Suprapubic skin (tissue), 4 donors: Measurements from ENCODE around the gene ATP13A3. TPM values are rescaled to one million over a fixed set of nuclear protein-coding genes. Genes with fewer than 3 reads are reported as not detected.

Experiments
- DNase-seq, 2 donors: peaks; one replicate each; pipeline ENCODE4 v3.0.0-alpha.2; 2019; ENCODE audit warnings: low spot score in 2 of 2
- H3K27ac ChIP-seq: fragments of 200-600 bp; sonication (generic); one replicate; pipeline ENCODE4 v1.5.1; 2019
- H3K27me3 ChIP-seq: fragments of 200-600 bp; sonication (generic); one replicate; pipeline ENCODE4 v1.5.1; 2019
- H3K36me3 ChIP-seq: fragments of 200-600 bp; sonication (generic); one replicate; pipeline ENCODE4 v1.5.1; 2019
- H3K4me1 ChIP-seq: fragments of 200-600 bp; sonication (generic); one replicate; pipeline ENCODE4 v1.5.1; 2019
- H3K4me3 ChIP-seq: fragments of 200-600 bp; sonication (generic); one replicate; pipeline ENCODE4 v1.5.1; 2019; ENCODE audit warnings: mild to moderate bottlenecking
- H3K9me3 ChIP-seq: fragments of 200-600 bp; sonication (generic); one replicate; pipeline ENCODE4 v1.5.1; 2019
- EP300 ChIP-seq: sonication (generic); formaldehyde crosslinking; IDR thresholded peaks from one replicate; pipeline ENCODE4 v1.6.1; 2017; ENCODE audit warnings: antibody characterized with exemption
- POLR2A ChIP-seq, 2 donors: fragments of 450-650 bp; IDR thresholded peaks; one replicate each; pipeline ENCODE4 v1.6.1; 2017; ENCODE audit warnings: antibody characterized with exemption in 2 of 2, mild to moderate bottlenecking in 2 of 2, moderate library complexity in 2 of 2
- POLR2AphosphoS5 ChIP-seq, 3 donors: sonication (generic); formaldehyde crosslinking; IDR thresholded peaks; one replicate each; pipeline ENCODE4 v1.6.1; 2017; ENCODE audit warnings: antibody characterized with exemption in 3 of 3
- WGBS: methylation state at CpG from one replicate; pipeline ENCODE4 v1.1.5; 2018; 5-methylcytosine and 5-hydroxymethylcytosine counted together
- total RNA-seq, 4 donors: library from RNA; depleted of rRNA; stranded (reverse); fragments of >200 nt; gene quantifications; one replicate each; pipeline ENCODE4 v1.1.0, GENCODE V29; 2016
- TF ChIP-seq, protein P1 (sequence below), 2 donors: fragments of 200-600 bp in 1 of 2; fragments of 450-650 bp in 1 of 2; sonication (generic) in 1 of 2; IDR thresholded peaks; one replicate each; pipeline ENCODE4 v1.5.1; 2016 to 2019; ENCODE audit warnings: antibody characterized with exemption in 2 of 2, mild to moderate bottlenecking in 1 of 2, moderate library complexity in 1 of 2

The ATP13A3 gene
- total RNA-seq, 4 donors from 2014 or later, result 49.3 to 76.0 (median 64.0) TPM

DNA sequence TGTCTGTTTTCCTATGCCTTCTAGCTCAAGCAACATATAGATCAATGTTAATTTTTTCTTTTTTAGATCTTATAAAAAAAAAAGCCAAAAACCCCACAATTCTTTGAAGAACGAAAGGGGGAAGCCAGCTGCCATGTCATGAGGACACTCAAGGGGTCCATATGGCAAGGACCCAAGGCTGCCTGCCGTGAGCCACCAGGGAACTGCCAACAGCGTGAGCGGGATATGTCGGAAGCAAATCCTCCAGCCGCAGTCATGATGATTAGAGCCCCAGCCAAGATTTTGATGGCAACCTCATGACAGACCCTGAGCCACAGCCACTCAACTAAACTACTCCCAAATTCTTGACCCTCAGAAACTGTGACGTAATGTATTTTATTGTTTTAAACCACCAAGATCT is 94.2 kb downstream of the ATP13A3 start:
- WGBS, result 96% methylated on average over 7 of the region's 7 CpGs
- DNase-seq, result no peak
- no peak overlapping the region for H3K4me3 ChIP-seq
- H3K36me3 ChIP-seq, result no peaks in the 10 kb centered on the region
- TF ChIP-seq, protein P1, sequence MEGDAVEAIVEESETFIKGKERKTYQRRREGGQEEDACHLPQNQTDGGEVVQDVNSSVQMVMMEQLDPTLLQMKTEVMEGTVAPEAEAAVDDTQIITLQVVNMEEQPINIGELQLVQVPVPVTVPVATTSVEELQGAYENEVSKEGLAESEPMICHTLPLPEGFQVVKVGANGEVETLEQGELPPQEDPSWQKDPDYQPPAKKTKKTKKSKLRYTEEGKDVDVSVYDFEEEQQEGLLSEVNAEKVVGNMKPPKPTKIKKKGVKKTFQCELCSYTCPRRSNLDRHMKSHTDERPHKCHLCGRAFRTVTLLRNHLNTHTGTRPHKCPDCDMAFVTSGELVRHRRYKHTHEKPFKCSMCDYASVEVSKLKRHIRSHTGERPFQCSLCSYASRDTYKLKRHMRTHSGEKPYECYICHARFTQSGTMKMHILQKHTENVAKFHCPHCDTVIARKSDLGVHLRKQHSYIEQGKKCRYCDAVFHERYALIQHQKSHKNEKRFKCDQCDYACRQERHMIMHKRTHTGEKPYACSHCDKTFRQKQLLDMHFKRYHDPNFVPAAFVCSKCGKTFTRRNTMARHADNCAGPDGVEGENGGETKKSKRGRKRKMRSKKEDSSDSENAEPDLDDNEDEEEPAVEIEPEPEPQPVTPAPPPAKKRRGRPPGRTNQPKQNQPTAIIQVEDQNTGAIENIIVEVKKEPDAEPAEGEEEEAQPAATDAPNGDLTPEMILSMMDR (IDR thresholded peaks at IDR 0.05), result no peak
- H3K27me3 ChIP-seq, result peaks cover 8% of the 10 kb centered on the region
- no peaks in the 10 kb centered on the region for H3K9me3 ChIP-seq
- peaks cover 23% of the 10 kb centered on the region for H3K4me1 ChIP-seq
- H3K27ac ChIP-seq, result no peak overlapping the region

DNA sequence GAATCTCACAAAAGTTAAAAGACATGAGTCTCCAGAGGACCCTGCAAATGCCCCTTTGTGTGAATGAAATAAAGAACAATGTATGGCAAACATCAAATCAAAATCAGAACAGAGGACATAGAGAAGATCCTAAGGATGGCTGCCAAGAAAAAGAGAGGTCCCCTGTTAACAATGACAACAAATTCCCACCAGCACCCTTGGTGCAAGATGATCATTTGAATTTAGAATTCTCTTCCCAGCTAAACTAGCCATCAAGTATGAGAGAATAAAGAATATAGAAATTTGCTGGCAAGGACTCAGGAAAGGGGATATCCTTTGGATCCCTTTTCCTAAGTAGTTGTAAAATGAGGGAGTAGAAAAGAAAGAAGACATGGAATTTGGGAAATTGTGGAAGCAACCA is 96.0 kb downstream of the ATP13A3 start:
- Histone ChIP-seq H3K36me3 (no peaks in the 10 kb centered on the region), H3K4me1 (peaks cover 6% of the 10 kb centered on the region), H3K27me3 (peaks cover 4% of the 10 kb centered on the region), H3K27ac (no peak overlapping the region), H3K4me3 (no peak overlapping the region), H3K9me3 (no peaks in the 10 kb centered on the region)
- DNase-seq, result no peak
- TF ChIP-seq EP300 (no peak), POLR2A (IDR thresholded peaks at IDR 0.05) (no peak)

DNA sequence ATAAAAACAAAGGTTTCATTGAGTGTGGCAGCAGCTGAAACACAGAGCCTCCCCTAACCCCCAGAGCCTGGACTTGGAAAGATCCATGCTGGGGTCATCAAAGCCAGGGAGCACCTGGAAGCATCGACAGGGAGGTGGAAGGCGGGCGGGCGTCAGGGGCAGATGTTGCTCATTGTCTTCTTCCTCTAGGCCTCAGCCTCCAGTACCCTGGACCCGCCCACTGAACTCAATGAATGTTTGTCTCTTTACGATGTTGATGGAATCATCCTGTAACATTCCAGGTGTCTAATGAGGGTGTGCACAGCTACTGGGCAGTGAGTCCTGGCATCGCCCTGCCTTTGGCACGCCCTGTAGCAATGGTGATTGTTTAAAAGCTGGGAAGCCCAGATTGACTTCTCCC is 97.5 kb downstream of the ATP13A3 start:
- no peaks in the 10 kb centered on the region for H3K9me3 ChIP-seq
- DNase-seq, result peak in 1 of 2 donors; percentile 72
- H3K27ac ChIP-seq, result no peak overlapping the region
- 90% methylated on average over 8 of the region's 8 CpGs for WGBS
- no peaks in the 10 kb centered on the region for H3K36me3 ChIP-seq
- H3K4me3 ChIP-seq, result no peak overlapping the region
- TF ChIP-seq EP300 (no peak), POLR2A (IDR thresholded peaks at IDR 0.05) (no peak), POLR2AphosphoS5 (IDR thresholded peaks at IDR 0.05) (no peak)
- TF ChIP-seq, protein P1 (IDR thresholded peaks at IDR 0.05), result no peak
- H3K4me1 ChIP-seq, result no peaks in the 10 kb centered on the region
- H3K27me3 ChIP-seq, result peaks cover 9% of the 10 kb centered on the region

DNA sequence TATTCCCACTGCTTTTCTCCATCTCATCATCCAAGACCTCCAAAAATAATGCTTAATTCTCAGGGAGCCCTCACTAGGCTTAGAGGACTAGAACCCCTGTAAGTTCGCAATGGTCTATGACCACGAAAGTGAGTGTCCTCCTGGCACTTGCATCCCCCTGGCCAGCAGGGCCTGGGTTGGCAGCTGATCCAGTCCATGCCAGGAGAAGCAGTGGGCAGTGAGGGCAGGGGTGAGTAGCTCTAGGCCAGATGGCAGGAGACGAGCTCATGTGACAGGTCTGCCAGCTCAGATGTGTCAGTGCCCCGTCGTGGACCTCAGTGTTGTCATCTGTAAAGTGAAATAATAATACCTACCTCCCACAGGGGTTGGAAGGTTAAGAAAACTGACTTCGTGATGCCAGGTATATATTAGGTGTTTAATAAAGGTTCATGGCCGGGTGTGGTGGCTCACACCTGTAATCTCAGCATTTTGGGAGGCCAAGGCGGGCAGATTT is 98.8 kb downstream of the ATP13A3 start:
- H3K9me3 ChIP-seq, result no peaks in the 10 kb centered on the region
- 98% methylated on average over 8 of the region's 8 CpGs for WGBS
- peaks cover 15% of the 10 kb centered on the region for H3K27me3 ChIP-seq
- no peaks in the 10 kb centered on the region for H3K4me1 ChIP-seq
- peak in 1 of 2 donors; percentile 66 for DNase-seq
- no peak overlapping the region for H3K4me3 ChIP-seq
- no peaks in the 10 kb centered on the region for H3K36me3 ChIP-seq
- no peak for TF ChIP-seq EP300
- no peak for TF ChIP-seq POLR2A (IDR thresholded peaks at IDR 0.05)
- TF ChIP-seq POLR2AphosphoS5 (IDR thresholded peaks at IDR 0.05), result no peak
- TF ChIP-seq, protein P1 (IDR thresholded peaks at IDR 0.05), result no peak
- no peak overlapping the region for H3K27ac ChIP-seq

DNA sequence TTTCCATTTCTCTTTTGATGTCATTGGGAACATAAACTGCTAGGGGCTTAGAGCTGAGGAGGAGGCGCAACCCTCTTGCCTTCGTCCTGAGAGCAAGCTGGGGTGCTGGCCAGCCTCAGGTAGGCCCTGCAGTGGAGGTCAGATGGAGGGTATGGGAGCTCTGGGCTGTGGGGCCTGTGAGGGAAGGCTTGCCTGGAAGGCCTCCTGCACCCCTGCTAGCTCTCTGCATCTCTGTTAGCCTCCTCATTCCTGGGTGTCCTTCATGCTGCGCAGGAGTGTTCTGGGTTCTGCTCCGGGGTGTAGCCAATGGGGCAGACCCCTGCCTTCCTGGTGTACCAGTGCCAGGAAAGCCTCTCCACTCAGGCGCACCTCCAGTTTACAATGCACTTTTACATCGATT is 99.5 kb downstream of the ATP13A3 start:
- Histone ChIP-seq H3K4me3 (no peak overlapping the region), H3K27me3 (peaks cover 15% of the 10 kb centered on the region), H3K9me3 (no peaks in the 10 kb centered on the region), H3K4me1 (no peaks in the 10 kb centered on the region), H3K36me3 (no peaks in the 10 kb centered on the region), H3K27ac (no peak overlapping the region)
- no peak for TF ChIP-seq EP300
- no peak for TF ChIP-seq POLR2A (IDR thresholded peaks at IDR 0.05)
- no peak for TF ChIP-seq POLR2AphosphoS5 (IDR thresholded peaks at IDR 0.05)
- TF ChIP-seq, protein P1 (IDR thresholded peaks at IDR 0.05), result no peak
- peak in 1 of 2 donors; percentile 48 for DNase-seq
- 95% methylated on average over 6 of the region's 6 CpGs for WGBS

DNA sequence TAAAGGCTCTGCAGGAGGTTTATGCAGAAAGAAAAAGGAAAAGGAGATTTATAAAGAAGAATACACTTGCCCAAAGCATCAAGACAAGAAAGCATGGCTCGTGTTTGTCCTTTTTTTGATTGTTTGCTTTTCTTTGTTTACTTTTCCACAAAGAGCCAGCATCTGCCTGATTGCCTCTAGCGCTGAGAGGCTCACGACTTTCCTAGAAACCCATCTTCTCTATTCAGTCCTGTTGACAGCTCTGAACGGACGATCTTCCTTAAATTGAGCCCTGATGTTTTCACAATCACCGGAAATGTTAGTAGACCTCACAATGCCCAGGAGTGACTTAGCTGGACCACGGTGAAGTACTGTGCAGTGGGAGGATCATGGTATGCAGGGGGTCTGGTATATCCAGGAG is 100.2 kb downstream of the ATP13A3 start:
- TF ChIP-seq POLR2AphosphoS5 (IDR thresholded peaks at IDR 0.05) (no peak), EP300 (no peak), POLR2A (IDR thresholded peaks at IDR 0.05) (no peak)
- TF ChIP-seq, protein P1 (IDR thresholded peaks at IDR 0.05), result no peak
- Histone ChIP-seq H3K9me3 (no peaks in the 10 kb centered on the region), H3K36me3 (no peaks in the 10 kb centered on the region), H3K4me3 (no peak overlapping the region), H3K27me3 (peaks cover 20% of the 10 kb centered on the region), H3K27ac (no peak overlapping the region), H3K4me1 (peaks cover under 1% of the 10 kb centered on the region)
- WGBS, result 78% methylated on average over 7 of the region's 7 CpGs
- DNase-seq, result no peak
